ENCODE data around the gene SRM. TPM values are rescaled to one million over a fixed set of nuclear protein-coding genes. Genes with fewer than 3 reads are reported as not detected.

The SRM gene
- total and polyA plus RNA-seq, 2 of the 13 experiments (the other 11 are each of a cell fraction or from before 2014, with no cell fraction given), result 27.9 to 31.8 TPM

- TF ChIP-seq CCDC6 (CRISPR knock-in tag; IDR thresholded peaks at IDR 0.05) (no peak), STAT5B (CRISPR knock-in tag; IDR thresholded peaks at IDR 0.05) (no peak), ZNF720 (CRISPR knock-in tag; IDR thresholded peaks at IDR 0.05) (no peak), ARID5B (CRISPR knock-in tag; IDR thresholded peaks at IDR 0.05) (peak; percentile 51; the same call in 1 of the 2 replicates), SNAPC5 (CRISPR knock-in tag; IDR thresholded peaks at IDR 0.05; ENCODE audit: borderline replicate concordance) (no peak), ARID2 (CRISPR knock-in tag; IDR thresholded peaks at IDR 0.05; ENCODE audit: borderline replicate concordance) (no peak), ZNF589 (CRISPR knock-in tag; conservative IDR thresholded peaks at IDR 0.05) (0 out of 2 replicates have a peak, but pooled peaks have one; percentile 8), SMC3 (IDR thresholded peaks at IDR 0.05; ENCODE audit: low read length) (no peak), DRAP1 (CRISPR knock-in tag; IDR thresholded peaks at IDR 0.05) (peak; percentile 71; the same call in 1 of the 2 replicates), AKNA (CRISPR knock-in tag; IDR thresholded peaks at IDR 0.05; ENCODE audit: borderline replicate concordance) (no peak; the same call in 1 of the 2 replicates), MYPOP (CRISPR knock-in tag; IDR thresholded peaks at IDR 0.05) (no peak), ZBTB34 (CRISPR knock-in tag; IDR thresholded peaks at IDR 0.05) (no peak), ZNF7 (CRISPR knock-in tag; IDR thresholded peaks at IDR 0.05) (no peak), SRSF4 (IDR thresholded peaks at IDR 0.05; ENCODE audit: low read depth, low read length, poor library complexity, severe bottlenecking) (no peak)
Observed at GRCh38 chr1:11099310-11100148, 39.7 kb upstream of the SRM start, which contains the start of gene EXOSC10 (continued).
